Endothelial cell of umbilical vein (primary cell): Measurements from ENCODE around the gene AQP7. TPM values are rescaled to one million over a fixed set of nuclear protein-coding genes. Genes with fewer than 3 reads are reported as not detected.

ENCODE experiments used
- BruUV-seq: library from RNA; stranded (reverse); fragments of 400-500 nt; replicated peaks from 2 replicates; lab custom pipeline; 2021; lab: Mats Ljungman, UMichigan
- CTCF ChIA-PET: fragments of 300-600, 350-600 bp; sonication (Branson Sonifier 250); formaldehyde crosslinking; loops from one replicate; lab custom pipeline; 2021; ENCODE audit warnings: antibody characterized with exemption, inconsistent platforms; lab: Charles Lee
- POLR2A ChIA-PET: fragments of 300-600, 350-600 bp; sonication (Branson Sonifier 250); formaldehyde crosslinking; loops from one replicate; lab custom pipeline; 2021; ENCODE audit warnings: antibody characterized with exemption, inconsistent platforms; lab: Charles Lee
- DNase-seq: peaks from one replicate; pipeline ENCODE4 v3.0.0-alpha.2; 2011; ENCODE audit warnings: low read depth, low spot score
- FAIRE-seq: peaks from 2 replicates; lab custom pipeline; 2011; peaks lifted over from hg19 to GRCh38; lab: Jason Lieb, UNC
- H2AFZ ChIP-seq: 2 replicates; pipeline ENCODE4 v1.6.0; 2012; ENCODE audit warnings: low read depth, low read length, control low read depth, inconsistent platforms
- H3K27ac ChIP-seq: 2 replicates; pipeline ENCODE4 v1.5.1; 2011; ENCODE audit warnings: low read depth, mild to moderate bottlenecking, control low read depth, low read length, moderate library complexity; ENCODE audit not compliant: insufficient read depth
- H3K27me3 ChIP-seq, 2 experiments: 2 replicates each; pipeline versions ENCODE4 v1.6.0 to v1.6.1; 2011; ENCODE audit warnings: low read length in 2 of 2, mixed read lengths in 1 of 2; ENCODE audit not compliant: control insufficient read depth in 2 of 2, insufficient read depth in 2 of 2
- H3K36me3 ChIP-seq, 2 experiments: 2 replicates in 1 of 2; 3 replicates in 1 of 2; pipeline ENCODE4 v1.5.1; 2011; ENCODE audit warnings: low read length in 2 of 2, mild to moderate bottlenecking in 1 of 2, moderate library complexity in 1 of 2; ENCODE audit not compliant: control insufficient read depth in 2 of 2, insufficient read depth in 2 of 2; ENCODE audit errors: extremely low read depth in 1 of 2
- H3K4me1 ChIP-seq: 3 replicates; pipeline ENCODE4 v1.5.1; 2011; ENCODE audit warnings: mild to moderate bottlenecking, low read length; ENCODE audit not compliant: control insufficient read depth, insufficient read depth; ENCODE audit errors: extremely low read depth
- H3K4me2 ChIP-seq: 2 replicates; pipeline ENCODE4 v1.6.1; 2011; ENCODE audit warnings: low read length, control low read depth, mixed read lengths; ENCODE audit not compliant: insufficient read depth
- H3K4me3 ChIP-seq, 3 experiments: fragments of 200-600 bp in 1 of 3; sonication (generic), shearing (Covaris generic) in 1 of 3; replicated peaks in 1 of 3; 2 replicates each; pipeline ENCODE4 v1.5.1; 2011 to 2016; ENCODE audit warnings: control low read depth in 3 of 3, low read length in 3 of 3, mild to moderate bottlenecking in 2 of 3, inconsistent platforms in 1 of 3, low read depth in 1 of 3, moderate library complexity in 1 of 3; ENCODE audit not compliant: insufficient read depth in 1 of 3
- H3K79me2 ChIP-seq: 2 replicates; pipeline ENCODE4 v1.6.0; 2012; ENCODE audit warnings: low read length, inconsistent platforms; ENCODE audit not compliant: control insufficient read depth, insufficient read depth
- H3K9ac ChIP-seq: replicated peaks from 2 replicates; pipeline ENCODE3; 2011; ENCODE audit warnings: low read length, control low read depth; ENCODE audit not compliant: insufficient read depth; ENCODE audit errors: extremely low read depth
- H3K9me1 ChIP-seq: replicated peaks from 3 replicates; pipeline ENCODE4 v1.6.0; 2011; ENCODE audit warnings: mild to moderate bottlenecking, low read length; ENCODE audit not compliant: control insufficient read depth, insufficient read depth; ENCODE audit errors: extremely low read depth
- H3K9me3 ChIP-seq: replicated peaks from 2 replicates; pipeline ENCODE4 v1.5.1; 2012; ENCODE audit warnings: low read length, inconsistent platforms; ENCODE audit not compliant: control insufficient read depth, insufficient read depth
- H4K20me1 ChIP-seq: replicated peaks from 2 replicates; pipeline ENCODE3; 2011; ENCODE audit warnings: mild to moderate bottlenecking, low read length; ENCODE audit not compliant: control insufficient read depth, insufficient read depth; ENCODE audit errors: extremely low read depth
- CTCF ChIP-seq, 2 donors: IDR thresholded peaks; 1 replicate in 1 of 2; 2 replicates in 1 of 2; pipeline ENCODE4 v1.5.1; 2011; ENCODE audit warnings: low read length in 2 of 2, mild to moderate bottlenecking in 2 of 2, moderate library complexity in 2 of 2, control low read depth in 1 of 2, inconsistent platforms in 1 of 2, low read depth in 1 of 2; ENCODE audit not compliant: insufficient read depth in 1 of 2; ENCODE audit errors: extremely low read depth in 1 of 2
- EZH2 ChIP-seq: IDR thresholded peaks from 2 replicates; pipeline ENCODE4 v1.6.1; 2012; ENCODE audit warnings: borderline replicate concordance, low read depth, mild to moderate bottlenecking, moderate library complexity, low read length, inconsistent platforms; ENCODE audit not compliant: severe bottlenecking
- FOS ChIP-seq: IDR thresholded peaks from 2 replicates; pipeline ENCODE4 v1.6.1; 2011; ENCODE audit warnings: mild to moderate bottlenecking, low read length, moderate library complexity, borderline replicate concordance; ENCODE audit not compliant: insufficient read depth
- GATA2 ChIP-seq: IDR thresholded peaks from 2 replicates; pipeline ENCODE4 v1.7.0; 2011; ENCODE audit warnings: low read depth, mild to moderate bottlenecking, moderate library complexity, mixed read lengths, low read length; ENCODE audit not compliant: insufficient read length, insufficient read depth
- JUN ChIP-seq: IDR thresholded peaks from 2 replicates; pipeline ENCODE4 v1.6.1; 2011; ENCODE audit warnings: borderline replicate concordance, low read depth; ENCODE audit not compliant: insufficient read length, insufficient read depth
- MYC ChIP-seq: IDR thresholded peaks from one replicate; pipeline ENCODE4 v1.6.1; 2011; ENCODE audit warnings: mild to moderate bottlenecking, low read depth, low read length
- POLR2A ChIP-seq: IDR thresholded peaks from 2 replicates; pipeline ENCODE4 v1.6.1; 2012; ENCODE audit warnings: low read depth, mild to moderate bottlenecking, control low read depth, low read length
- POLR2AphosphoS5 ChIP-seq: IDR thresholded peaks from 2 replicates; pipeline ENCODE4 v1.6.1; 2012; ENCODE audit warnings: low read depth, mild to moderate bottlenecking, control low read depth, low read length, moderate library complexity; ENCODE audit not compliant: insufficient read depth
- dilution Hi-C: fragments of 300-500 bp; cut with MboI; formaldehyde crosslinking; loops from one replicate; pipeline ENCODE4 v1.15.0; 2019; ENCODE audit warnings: low sequenced_read_pairs; ENCODE audit not compliant: extremely low pct_ligation_motif_present
- intact Hi-C: fragments of 100-400 bp; cut with micrococcal nuclease; formaldehyde crosslinking; loops from one replicate; pipeline ENCODE4 v1.10.0; 2022
- polyA plus RNA-seq, 4 experiments: library from polyadenylated mRNA; depleted of rRNA in 3 of 4; stranded (reverse) in 3 of 4; unstranded in 1 of 4; fragments of >200 nt; gene quantifications; 2 replicates each; pipeline versions ENCODE4 v1.2.1 to v1.2.3, GENCODE V29; 2011 to 2012; ENCODE audit warnings: missing spikeins in 1 of 4
- total RNA-seq: library from RNA; stranded (reverse); gene quantifications from 2 replicates; pipeline ENCODE4 v1.2.3, GENCODE V29; 2021
- TF ChIP-seq, protein P1 (sequence below): IDR thresholded peaks from 2 replicates; pipeline ENCODE4 v1.6.1; 2011; ENCODE audit not compliant: insufficient read depth, insufficient read length

Gene AQP7
- total and polyA plus RNA-seq, 2 donors (not counting 3 experiments of a cell fraction or from before 2014, with no cell fraction given), result 3.7 TPM; not detected in 1

DNA sequence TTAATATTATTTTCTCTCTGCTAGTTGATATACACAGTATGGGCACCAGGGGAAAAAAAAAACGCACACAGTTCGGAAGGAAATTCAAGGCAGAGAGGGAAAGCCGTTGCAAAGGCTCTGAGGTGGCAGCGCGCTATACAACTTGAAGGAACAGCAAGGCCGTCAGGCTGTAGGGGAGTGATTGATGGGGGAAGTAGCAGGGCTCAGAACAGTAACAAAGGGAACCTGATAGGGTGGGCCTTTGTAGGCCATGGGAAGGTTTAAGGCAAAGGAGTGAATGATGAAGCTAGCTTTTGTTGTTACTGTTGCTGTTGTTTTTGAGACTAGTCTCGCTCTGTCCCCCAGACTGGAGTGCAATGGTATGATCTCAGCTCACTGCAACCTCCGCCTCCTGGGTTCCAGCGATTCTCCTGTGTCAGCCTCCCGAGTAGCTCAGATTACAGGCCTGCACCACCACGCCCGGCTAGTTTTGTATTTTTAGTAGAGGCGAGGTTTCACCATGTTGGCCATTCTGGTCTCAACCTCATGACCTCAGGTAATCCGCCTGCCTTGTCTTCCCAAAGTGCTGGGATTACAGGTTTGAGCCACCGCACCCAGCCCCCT is 27.0 kb downstream of the AQP7 start:
- Histone ChIP-seq H3K4me2 (peak overlapping the region; percentile 46), H3K27ac (peak overlapping the region; percentile 33), H3K36me3 (peaks cover 0 to 2% of the 10 kb centered on the region in 2 experiments), H3K79me2 (no peaks in the 10 kb centered on the region), H3K9me3 (no peaks in the 10 kb centered on the region), H3K4me1 (peaks cover 6% of the 10 kb centered on the region), H4K20me1 (no peaks in the 10 kb centered on the region), H3K9me1 (no peaks in the 10 kb centered on the region), H3K9ac (peak overlapping the region; percentile 28), H3K27me3 (no peaks in the 10 kb centered on the region), H3K4me3 (peak overlapping the region in 1 of 3 experiments; percentile 16), H2AFZ (peak overlapping the region; percentile 98)
- no peak for DNase-seq
- dilution Hi-C loops (no loop called here), intact Hi-C loops (loop anchor here (1.0 kb wide), 6 partner anchors 16 to 91 kb away; partner anchors contain the start of gene NFX1)
- ChIA-PET POLR2A (interaction anchor here (0.7 to 1.0 kb wide), 2 partner anchors 91 to 149 kb away, joined by 3 read pairs; partner anchors contain the start of gene ANKRD18B), CTCF (interaction anchor here (0.6 to 7.2 kb wide), 42 partner anchors 10 to 248 kb away, joined by 3 to 164 read pairs (median 6); partner anchors contain the start of genes AQP3, NFX1 and NOL6)
- no TSS peak for BruUV-seq
- no peak for TF ChIP-seq POLR2AphosphoS5
- TF ChIP-seq JUN, result no peak
- TF ChIP-seq GATA2, result no peak
- TF ChIP-seq EZH2, result no peak
- TF ChIP-seq FOS, result no peak
- TF ChIP-seq MYC, result no peak
- TF ChIP-seq CTCF (IDR thresholded peaks at IDR 0.05; ENCODE audit: extremely low read depth in 1 of 2, insufficient read depth in 1 of 2, low read depth in 1 of 2, low read length in 2 of 2), result no peak
- TF ChIP-seq, protein P1, sequence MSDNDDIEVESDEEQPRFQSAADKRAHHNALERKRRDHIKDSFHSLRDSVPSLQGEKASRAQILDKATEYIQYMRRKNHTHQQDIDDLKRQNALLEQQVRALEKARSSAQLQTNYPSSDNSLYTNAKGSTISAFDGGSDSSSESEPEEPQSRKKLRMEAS, result no peak
- TF ChIP-seq POLR2A, result no peak
- no peak for FAIRE-seq
